GM18907 (cell line): ENCODE measurements around the gene YTHDC2.

Experiments used
- ATAC-seq: cut with Tn5 transposase; IDR thresholded peaks from one replicate; pipeline ENCODE4 v1.9.1; 2021; ENCODE audit warnings: mild to moderate bottlenecking, moderate library complexity; ENCODE audit not compliant: unreplicated experiment

The YTHDC2 gene

GRCh38 chr5:113519412-113519811 lies 5.9 kb downstream of the YTHDC2 start:
- no peak for ATAC-seq

- peak; percentile 81 for ATAC-seq
Measured at GRCh38 chr5:113520429-113520828, 6.9 kb downstream of the YTHDC2 start.

GRCh38 chr5:113520899-113521298 lies 7.4 kb downstream of the YTHDC2 start:
- no peak for ATAC-seq

GRCh38 chr5:113523168-113523567 lies 9.7 kb downstream of the YTHDC2 start:
- no peak for ATAC-seq

- peak; percentile 61 for ATAC-seq
Measured at GRCh38 chr5:113524927-113525326, 11.4 kb downstream of the YTHDC2 start.

GRCh38 chr5:113526421-113526820 lies 12.9 kb downstream of the YTHDC2 start:
- ATAC-seq = no peak

GRCh38 chr5:113527746-113528145 lies 14.3 kb downstream of the YTHDC2 start:
- ATAC-seq = no peak

- ATAC-seq = no peak
Measured at GRCh38 chr5:113531481-113532159, 18.1 kb downstream of the YTHDC2 start.

- no peak for ATAC-seq
Measured at GRCh38 chr5:113538313-113538712, 24.8 kb downstream of the YTHDC2 start.

GRCh38 chr5:113546703-113547183 lies 33.2 kb downstream of the YTHDC2 start:
- peak; percentile 52 for ATAC-seq

GRCh38 chr5:113548396-113548795 lies 34.9 kb downstream of the YTHDC2 start:
- peak; percentile 95 for ATAC-seq

- ATAC-seq = no peak
Measured at GRCh38 chr5:113552137-113552536, 38.6 kb downstream of the YTHDC2 start.

GRCh38 chr5:113552620-113553019 lies 39.1 kb downstream of the YTHDC2 start:
- ATAC-seq = no peak

- ATAC-seq = no peak
Measured at GRCh38 chr5:113562828-113563400, 49.4 kb downstream of the YTHDC2 start.

GRCh38 chr5:113569396-113569795 lies 55.9 kb downstream of the YTHDC2 start:
- ATAC-seq = no peak

GRCh38 chr5:113572716-113573115 lies 59.2 kb downstream of the YTHDC2 start:
- no peak for ATAC-seq

GRCh38 chr5:113574417-113574816 lies 60.9 kb downstream of the YTHDC2 start:
- ATAC-seq = no peak

- ATAC-seq = no peak
Measured at GRCh38 chr5:113575074-113575473, 61.6 kb downstream of the YTHDC2 start.

- ATAC-seq = no peak
Measured at GRCh38 chr5:113578091-113578490, 64.6 kb downstream of the YTHDC2 start.

- no peak for ATAC-seq
Measured at GRCh38 chr5:113581388-113581787, 67.9 kb downstream of the YTHDC2 start.

- no peak for ATAC-seq
Measured at GRCh38 chr5:113598150-113598549, 84.7 kb downstream of the YTHDC2 start.

GRCh38 chr5:113598926-113599325 lies 85.4 kb downstream of the YTHDC2 start:
- no peak for ATAC-seq
